ENCODE measurements around the gene CSF1.

CSF1 gene

GRCh38 chr1:109978761-109979488, 68.3 kb downstream of the CSF1 start:
- DNase-seq (ENCODE audit: low spot score): no peak

- no peak for DNase-seq (ENCODE audit: low spot score)
These were observed 68.9 kb downstream of the CSF1 start for GRCh38 chr1:109979489-109980091.
